GM18520 (cell line): Measurements from ENCODE around the gene LRP6.
"Not testable (repeated sequence)": the region's sequence is repeated elsewhere in the genome, so short reads cannot be mapped to it uniquely, and the experiment has no call there.

Experiments
- ATAC-seq: cut with Tn5 transposase; IDR thresholded peaks from one replicate; pipeline ENCODE4 v1.9.1; 2021; ENCODE audit not compliant: unreplicated experiment

Gene LRP6

DNA sequence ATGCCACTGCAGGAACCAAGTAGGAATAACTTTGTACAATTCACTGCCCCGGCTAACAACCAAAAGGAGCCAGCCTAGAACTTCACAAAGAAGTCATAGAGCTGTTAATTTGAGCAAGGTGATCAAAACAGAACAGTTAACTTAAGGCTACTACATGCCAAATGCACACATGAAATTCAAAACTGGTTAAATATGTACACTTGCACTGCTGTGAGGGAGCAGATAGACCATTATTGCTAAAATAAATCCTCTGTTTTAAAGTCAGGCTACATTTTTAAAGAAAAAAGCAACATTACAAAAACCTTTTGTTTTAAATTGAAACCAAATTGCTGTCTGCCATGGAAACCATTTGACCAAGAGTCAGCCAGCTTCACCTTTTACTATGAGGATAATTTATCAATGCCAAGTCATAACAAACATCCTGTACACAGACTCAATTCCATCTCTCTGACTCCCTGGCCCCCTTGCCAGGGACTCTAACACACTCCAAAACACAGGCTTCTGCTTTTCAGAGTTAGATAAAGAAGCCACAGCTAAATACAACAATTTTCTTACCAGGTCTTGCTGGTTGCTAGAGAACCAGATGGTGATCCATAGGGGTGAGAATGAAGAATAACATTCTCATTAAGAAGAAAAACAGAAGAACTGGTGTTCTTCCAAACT lies 84.0 kb downstream of the LRP6 start:
- ATAC-seq = no peak

DNA sequence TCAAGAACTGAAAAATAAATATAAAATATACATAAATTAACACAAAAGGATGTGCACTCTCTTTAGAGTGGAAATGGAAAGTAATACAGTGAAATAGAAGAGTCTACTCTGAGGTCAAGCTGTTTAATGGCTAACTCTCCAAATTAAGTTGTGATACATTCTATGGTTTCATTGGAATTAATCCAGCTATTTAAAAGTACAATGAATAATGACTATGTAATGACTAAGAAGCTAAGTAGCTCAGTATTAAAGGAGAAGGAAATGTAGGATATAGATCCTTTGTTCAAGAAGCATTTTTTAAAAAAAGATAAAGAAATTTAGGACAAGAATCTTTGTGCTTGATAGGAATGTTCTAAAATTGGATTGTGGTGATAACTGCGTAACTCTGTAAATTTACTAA lies 85.3 kb downstream of the LRP6 start:
- no peak for ATAC-seq

DNA sequence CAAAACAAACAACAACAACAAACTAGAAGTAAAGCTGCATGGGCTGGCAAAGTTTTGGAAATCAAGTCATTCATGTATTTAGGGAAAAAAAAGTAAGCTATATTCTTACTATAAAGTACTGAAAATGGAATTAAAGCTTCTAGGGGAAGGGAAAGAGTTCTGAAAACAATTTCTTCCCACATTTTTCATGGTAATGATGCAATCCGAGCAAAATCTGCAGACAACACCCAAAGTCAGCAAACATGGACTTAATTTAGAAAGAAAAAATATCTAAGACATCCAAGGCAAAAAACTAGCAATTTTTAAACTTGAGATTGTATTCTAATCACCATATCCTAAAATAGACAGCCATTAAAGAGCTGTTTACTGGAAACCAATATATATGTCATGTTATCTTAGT lies 86.3 kb downstream of the LRP6 start:
- ATAC-seq = no peak

DNA sequence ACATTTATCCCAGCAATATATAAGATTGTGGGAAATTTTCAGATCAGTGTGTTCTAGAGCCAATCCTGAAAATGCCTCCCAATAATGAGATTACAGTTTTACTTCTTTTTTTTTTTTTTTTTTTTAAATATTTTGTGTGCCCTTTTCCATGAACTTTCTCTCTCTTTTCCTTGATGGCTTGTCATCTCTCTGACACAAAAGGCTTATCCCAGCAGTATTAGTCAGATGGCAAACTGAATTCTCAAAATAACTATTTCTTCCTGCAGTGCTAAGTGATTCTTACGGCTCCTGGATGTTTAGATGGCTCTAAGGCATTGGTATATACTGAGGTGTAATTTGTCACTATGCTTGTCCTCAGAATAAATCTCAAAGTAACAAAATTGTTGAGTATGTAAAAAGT lies 86.7 kb downstream of the LRP6 start:
- ATAC-seq = no peak

DNA sequence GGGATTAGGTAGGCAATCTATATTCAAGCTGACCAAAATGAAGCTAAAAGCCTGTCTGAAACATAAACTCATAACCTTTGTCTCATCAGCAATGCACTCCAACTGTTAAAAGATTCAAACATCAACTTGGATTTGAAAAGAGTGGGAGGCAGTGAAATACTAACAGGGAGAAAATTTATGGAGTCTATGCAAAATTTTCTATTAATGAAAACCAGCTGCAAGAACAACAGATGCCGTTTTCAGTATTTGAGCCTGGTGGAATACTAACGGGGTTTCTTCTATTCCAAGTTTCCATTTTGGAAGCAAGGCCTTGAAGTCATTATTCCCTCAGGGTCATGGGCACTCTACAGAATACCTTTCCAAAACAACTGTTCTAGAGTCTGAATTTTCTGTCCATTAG lies 88.3 kb downstream of the LRP6 start:
- no peak for ATAC-seq

DNA sequence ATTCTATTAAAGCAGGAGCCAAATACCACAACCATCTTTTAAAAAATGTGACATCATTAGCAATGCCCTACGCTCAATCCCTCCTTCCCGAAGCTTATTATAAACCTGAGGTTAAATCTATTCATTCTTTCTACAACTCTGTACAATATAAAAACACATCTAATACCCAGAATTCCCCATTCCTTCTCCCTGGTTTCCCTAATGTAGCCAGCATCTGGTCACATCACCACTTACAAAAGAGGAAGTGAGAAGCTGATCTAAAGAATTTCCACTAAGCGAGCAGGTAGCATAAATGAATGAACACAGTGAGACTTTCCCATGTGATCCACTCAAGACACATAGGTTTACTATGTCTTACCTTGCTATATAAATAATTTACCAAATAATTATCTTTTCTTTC lies 90.4 kb downstream of the LRP6 start:
- ATAC-seq = no peak

DNA sequence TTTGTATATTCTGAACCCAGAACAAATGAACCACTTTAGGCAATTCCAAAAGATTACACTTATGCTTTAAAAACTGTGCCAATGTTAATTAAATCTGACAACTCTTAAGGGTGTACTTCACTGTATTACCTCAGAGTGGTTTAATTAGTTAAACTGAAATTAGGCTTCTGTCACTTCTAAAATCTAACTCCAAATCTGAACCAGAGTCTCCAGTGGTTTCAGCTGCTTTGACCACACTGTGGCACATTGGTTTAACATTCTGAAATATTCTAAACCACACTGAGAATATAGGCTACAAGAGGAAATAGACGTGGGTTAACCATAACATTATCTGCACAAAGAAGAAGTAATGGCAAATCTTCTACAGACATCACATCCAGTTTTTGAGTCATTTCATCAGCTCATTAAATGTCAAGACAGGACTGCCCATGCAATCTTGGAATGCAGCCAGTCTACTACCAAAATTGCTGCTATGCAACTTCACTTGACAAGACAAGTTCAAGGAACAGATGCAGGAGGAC lies 94.8 kb downstream of the LRP6 start:
- ATAC-seq = peak; percentile 80

DNA sequence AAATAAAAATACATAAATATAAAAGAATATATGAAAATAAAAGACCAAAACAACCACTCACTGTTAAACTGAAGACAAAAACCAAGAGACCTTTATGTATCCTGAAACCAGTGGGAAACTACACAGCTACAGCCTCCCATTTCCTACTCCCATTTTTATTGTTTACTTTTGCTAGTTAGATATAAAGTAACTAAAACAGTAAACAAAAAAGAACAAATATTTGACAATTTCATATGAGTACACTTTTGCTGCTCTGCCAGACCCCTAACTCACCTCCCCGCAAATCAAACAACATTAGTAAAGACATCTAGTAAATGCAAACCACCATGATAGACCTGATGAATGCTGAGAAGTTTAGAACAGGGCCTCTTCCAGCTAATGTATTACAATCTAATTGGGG lies 99.0 kb downstream of the LRP6 start:
- no peak for ATAC-seq

DNA sequence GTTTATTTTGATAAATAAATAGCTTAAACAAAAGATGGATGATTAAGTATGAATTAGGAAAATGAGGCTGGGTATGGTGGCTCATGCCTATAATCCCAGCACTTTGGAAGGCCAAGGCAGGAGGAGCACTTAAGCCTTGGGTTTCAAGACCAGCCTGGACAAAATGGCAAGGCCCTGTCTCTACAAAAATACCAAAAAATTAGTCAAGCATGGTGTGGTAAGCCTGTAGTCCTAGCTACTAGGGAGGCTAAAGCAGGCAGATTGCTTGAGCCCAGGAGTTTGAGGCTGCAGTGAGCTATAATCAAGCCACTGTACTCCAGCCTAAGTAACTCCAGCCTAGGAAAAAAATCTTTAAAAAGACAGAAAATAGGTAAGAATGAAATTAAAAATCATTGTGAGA lies 100.1 kb downstream of the LRP6 start:
- no peak for ATAC-seq

DNA sequence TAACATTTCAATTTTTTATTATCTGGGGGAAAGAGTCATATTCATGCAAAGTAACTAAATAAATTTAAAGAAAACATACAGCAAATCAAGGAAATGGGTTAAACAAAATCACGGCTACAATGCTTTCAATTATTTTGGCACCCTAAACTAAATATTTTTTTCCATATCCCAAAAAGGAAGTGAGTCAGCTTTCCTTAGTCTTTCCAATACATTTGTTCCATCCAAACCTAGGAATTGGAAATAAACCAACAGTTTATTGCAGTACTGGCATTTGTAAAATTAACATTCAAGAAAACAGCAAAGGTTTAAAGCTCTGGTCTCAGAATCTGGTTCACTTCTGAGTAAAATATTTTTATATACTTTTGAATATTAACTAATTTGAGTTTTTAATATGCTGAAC lies 106.9 kb downstream of the LRP6 start:
- ATAC-seq = no peak

DNA sequence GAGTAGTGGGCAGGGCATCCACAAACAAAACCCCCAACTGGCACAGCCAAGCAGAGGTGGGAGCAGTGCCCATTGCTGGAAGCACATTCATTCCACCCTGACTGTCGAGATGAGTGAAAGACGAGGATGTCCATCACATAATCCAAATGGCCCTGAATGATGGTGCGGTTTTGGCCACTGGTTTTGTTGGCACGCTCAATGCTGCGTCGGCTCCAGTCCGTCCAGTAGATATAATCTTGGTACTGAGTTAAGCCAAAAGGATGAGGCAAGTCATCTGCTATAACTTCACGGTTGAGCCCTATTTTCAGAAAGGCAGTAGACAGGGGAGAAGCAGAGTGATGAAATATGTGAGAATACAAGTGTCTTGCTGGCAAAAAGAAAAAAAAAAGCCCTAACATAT lies 108.0 kb downstream of the LRP6 start:
- no peak for ATAC-seq

DNA sequence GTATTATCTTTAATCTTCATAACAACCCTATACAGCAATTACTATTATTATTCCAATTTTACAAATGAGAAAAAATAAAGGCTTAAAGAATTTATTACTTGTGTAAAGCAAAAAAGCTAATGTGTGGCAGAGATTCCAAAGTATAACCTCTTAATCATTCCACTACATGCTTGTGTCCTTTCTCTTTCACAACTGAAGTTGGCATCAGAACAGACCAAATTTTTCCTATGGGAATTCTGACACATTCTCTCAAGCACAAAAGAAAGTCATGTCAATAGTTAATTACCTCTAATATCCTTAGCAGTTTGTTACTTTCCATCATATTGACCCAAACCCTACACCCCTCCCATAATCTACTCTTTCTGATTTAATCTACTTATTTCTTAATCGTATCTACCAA lies 109.4 kb downstream of the LRP6 start:
- no peak for ATAC-seq

DNA sequence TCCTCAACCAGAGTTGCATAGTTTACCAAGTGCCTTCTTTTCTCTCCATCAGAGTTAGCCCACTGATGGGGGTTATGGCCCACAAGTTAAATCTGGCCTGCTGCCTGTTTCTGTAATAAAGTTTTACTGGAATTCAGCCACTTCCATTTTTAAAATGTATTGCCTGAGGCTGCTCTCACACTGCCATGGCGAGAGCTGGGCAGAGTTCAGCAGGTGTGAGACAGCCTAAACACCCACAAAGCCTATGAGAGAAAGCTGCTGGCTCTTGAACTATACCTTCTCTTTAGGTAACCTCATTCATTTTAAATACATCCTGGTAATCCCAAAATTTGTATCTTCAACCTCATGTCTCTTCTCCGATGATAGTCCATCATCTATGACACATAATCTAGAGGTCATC lies 110.0 kb downstream of the LRP6 start:
- no peak for ATAC-seq

DNA sequence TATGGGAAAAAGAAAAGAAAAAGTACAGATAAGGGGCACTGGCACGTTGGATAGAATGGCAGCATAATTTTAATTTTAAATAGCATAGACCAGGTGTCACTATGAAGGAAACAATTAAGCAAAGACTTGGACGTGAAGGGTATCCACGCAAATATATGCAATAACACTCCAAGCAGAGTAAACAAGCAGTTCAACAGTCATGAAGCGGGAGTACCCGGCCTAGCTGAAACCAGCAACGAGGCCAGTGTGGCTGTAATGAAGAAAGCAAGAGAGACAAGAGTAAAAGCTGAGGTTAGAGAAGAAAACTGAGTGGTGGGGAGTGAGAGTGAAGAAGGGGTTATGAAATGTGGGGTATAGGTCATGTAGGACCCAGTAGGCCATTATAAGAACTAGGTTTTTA lies 110.7 kb downstream of the LRP6 start:
- no peak for ATAC-seq

DNA sequence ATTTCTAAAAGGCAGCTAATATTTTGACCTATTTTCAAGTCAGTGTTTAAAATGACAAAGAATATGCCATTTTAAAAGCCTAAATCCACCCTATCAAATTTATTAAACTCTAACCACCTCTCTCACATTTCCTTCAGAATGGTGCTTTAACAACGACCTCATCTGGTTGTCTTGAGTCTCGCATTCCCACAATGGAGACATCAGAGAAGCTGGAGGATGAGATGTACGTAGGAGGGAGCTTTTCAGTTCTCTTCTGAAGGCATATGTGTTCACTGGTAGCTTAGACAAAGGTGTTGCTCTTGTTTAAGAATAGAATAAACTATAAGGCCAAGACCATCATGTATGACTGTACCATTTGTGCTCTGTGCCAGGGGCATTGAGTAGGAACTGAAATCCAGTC lies 113.2 kb downstream of the LRP6 start:
- ATAC-seq = no peak

DNA sequence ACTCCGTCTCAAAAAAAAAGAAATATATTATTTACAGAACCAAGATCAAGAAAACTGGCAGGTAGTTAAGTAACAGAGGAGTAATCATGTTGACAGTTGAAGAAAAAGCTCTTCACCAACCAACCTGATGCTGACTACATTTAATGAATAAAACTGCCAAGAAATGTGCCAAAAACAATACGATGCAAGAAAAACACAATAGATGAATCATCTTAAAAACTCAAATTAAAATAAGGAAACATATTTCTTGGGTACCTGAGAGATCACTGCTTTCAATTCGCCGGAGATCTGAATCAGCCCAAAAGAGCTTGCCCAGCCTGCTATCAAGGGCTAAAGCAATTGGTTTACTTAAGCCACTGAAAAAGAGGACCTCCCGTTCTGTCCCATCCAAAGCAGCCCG lies 119.7 kb downstream of the LRP6 start:
- ATAC-seq = no peak

DNA sequence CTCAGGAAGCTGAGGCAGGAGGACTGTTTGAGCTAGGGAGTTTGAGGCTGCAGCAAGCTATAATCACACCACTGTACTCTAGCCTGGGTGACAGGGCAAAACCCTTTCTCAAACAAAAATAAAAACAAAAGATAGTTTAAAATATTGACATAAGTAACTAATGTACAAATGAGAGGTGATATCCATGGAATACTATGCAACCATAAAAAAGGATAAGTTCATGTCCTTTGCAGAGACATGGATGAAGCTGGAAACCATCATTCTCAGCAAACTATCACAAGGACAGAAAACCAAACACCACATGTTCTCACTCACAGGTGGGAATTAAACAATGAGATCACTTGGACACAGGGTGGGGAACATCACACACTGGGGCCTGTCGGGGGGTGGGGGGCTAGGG lies 122.3 kb downstream of the LRP6 start:
- not testable (repeated sequence) for ATAC-seq

DNA sequence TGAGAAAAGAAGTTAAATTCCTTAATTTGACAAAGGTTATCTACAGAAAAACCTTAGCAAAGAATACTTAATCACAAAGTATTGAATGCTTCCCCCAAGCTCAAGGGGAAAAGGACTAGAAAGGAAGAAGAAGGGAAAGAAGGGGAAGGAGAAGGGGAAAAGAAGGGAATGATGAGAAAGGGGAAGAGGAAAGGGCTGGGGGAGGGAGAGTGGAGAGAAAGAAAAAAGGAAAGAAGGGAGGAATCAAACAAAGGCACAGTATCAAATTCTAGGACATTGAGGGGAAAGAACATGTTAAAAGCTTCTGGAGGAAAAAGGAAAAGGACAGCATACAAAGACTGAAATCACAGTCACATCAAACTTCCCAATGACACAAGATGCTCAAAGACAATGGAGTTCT lies 125.8 kb downstream of the LRP6 start:
- ATAC-seq = no peak

DNA sequence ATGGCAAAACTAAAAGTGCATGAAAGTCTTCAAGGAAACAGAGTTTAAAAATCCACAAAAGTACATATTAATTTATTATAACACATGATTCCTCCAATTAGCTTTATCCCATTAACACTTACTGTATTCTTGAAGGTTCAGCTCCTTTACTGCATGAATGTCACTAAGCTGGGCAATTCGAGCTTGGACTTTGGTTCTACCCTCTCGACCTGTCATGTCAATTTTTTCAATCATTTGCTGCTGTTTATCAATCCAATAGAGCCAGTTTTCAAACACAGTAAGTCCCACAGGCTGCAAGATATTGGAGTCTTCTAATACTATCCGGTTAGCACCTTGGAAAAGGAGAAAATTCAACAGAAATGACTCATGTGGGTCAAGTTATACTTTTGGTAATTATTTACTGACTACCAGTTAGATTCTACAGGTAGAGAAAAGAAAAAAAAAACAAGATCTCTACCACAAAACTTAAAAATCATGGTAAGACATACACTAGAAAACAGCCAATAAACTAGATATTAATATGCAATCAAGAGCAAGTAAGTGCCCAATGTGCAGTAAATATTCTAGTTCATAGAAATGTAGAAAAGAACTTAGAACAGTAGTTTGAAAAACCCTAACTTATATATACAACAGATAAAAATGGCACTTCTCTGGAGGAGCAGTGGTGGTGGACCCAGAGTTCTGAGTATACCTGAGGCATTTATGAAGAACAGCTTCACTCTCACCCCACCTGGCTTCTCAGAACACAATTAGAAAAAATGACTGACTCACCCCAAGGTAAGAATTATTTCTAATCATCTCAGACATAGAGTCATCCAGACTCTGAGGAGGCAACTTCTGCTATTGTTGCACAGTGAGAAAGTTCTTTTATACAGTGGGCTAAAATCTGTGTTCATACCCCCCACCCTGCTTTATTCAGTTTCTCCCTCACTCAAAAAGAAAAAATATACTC lies 128.4 kb downstream of the LRP6 start:
- no peak for ATAC-seq

DNA sequence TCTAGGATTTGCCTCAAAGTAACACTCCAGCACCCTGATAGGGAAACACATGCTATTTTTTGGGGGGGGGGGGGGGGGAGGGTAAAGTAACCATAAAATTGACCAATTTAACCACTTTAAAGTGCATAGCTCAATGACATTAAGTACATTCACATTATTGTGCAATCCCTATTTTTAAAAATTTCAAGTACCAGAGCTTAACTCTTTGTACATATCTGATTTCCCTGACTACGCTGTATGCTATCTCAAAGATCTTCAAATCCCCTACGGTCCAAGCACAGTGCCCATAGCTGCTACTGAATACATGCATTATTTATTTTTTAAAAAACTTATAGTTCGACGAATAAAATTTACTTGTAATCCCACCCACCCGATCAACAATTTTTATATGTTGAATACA lies 133.1 kb downstream of the LRP6 start:
- no peak for ATAC-seq

DNA sequence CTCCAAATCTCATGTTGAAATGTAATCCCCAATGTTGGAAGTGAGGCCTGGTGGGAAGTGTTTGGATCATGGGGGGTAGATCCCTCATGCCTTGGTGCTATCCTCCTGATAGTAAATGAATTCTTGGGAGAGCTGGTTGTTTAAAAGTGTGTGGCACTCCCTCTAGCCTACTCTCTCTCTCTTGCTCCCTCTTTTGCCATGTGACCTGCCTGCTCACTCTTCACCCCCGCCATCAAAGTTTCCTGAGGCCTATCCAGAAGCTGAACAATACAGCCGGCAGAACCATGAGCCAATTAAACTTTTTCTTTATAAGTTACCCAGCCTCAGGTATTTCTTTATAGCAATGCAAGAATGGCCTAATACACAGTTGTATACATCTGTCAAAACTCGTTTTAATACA lies 133.6 kb downstream of the LRP6 start:
- no peak for ATAC-seq

DNA sequence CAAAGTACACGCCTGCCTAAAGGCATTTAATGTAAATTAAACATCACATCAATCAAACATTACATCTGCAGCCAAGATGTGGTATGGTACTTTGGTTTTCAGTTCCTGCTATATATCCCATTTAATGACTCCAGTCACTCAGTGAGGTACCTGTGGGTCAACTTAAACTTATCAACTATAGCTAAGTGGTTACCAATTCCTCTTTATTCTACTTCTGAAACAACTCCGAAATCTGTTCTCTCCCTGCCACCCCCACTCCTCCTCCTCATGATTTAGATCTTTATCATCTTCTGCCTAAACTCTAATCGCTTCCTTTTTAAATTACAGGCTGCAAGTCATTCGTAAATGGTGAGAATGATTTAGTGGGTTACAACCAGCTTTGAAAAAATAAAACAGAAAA lies 138.2 kb downstream of the LRP6 start:
- no peak for ATAC-seq
